GM18498 (cell line): Measurements from ENCODE around the gene ENDOG.
"Not testable (repeated sequence)": the region's sequence is repeated elsewhere in the genome, so short reads cannot be mapped to it uniquely, and the experiment has no call there.

Experiments used
- ATAC-seq: cut with Tn5 transposase; IDR thresholded peaks from one replicate; pipeline ENCODE4 v1.9.1; 2021; ENCODE audit warnings: mild to moderate bottlenecking, moderate library complexity; ENCODE audit not compliant: unreplicated experiment

Gene ENDOG

DNA sequence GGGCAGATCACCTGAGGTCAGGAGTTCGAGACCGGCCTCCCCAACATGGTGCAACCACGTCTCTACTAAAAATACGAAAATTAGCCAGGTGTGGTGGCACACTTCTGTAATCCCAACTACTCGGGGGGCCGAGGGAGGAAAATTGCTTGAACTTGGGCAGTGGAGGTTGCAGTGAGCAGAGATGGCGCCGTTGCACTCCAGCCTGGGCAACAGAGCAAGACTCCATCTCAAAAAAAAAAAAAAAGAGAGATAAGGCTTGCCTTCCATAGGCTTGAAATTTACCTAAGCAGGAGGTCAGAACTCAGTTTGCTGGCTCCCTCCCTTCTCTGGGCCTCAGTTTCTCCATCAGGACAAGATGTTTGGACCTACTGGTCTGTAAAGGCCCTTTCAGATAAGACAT lies 10.0 kb downstream of the ENDOG start:
- ATAC-seq = no peak

DNA sequence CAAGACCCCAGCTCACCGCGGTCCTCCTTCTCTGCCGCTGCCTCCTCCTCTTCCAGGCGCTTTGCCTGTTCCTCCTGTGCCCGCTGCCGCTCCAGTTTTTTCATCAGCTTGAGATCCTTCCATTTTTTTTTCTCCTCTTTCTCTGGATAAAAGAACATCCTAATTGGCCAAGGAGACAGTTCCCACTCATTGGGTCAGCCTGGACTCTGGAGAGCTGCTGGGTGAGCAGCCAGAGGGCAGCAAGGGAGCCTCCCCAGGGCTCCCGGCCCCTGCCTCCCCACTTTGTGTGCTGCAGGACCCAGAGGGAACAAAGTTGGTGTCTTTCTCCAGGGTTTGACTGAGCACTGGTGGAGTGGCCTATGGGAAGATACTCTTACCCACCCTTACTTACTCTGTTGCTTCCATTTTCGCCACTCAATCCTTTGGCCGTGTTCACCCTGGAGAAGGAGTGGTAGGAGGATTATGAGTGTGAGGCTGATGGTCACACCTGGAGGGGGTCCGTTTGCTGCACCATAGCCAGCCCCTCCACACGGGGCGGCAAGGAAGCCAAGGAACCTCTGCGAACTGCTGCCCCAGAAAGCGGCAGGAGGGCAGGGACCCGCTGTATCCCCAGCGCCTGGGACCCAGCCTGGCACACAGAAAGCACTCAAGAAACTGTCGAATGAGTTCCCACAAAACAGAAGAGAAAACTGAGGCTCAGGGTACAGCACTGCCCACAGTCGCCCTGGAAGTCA lies 10.6 kb downstream of the ENDOG start:
- ATAC-seq = peak; percentile 15

DNA sequence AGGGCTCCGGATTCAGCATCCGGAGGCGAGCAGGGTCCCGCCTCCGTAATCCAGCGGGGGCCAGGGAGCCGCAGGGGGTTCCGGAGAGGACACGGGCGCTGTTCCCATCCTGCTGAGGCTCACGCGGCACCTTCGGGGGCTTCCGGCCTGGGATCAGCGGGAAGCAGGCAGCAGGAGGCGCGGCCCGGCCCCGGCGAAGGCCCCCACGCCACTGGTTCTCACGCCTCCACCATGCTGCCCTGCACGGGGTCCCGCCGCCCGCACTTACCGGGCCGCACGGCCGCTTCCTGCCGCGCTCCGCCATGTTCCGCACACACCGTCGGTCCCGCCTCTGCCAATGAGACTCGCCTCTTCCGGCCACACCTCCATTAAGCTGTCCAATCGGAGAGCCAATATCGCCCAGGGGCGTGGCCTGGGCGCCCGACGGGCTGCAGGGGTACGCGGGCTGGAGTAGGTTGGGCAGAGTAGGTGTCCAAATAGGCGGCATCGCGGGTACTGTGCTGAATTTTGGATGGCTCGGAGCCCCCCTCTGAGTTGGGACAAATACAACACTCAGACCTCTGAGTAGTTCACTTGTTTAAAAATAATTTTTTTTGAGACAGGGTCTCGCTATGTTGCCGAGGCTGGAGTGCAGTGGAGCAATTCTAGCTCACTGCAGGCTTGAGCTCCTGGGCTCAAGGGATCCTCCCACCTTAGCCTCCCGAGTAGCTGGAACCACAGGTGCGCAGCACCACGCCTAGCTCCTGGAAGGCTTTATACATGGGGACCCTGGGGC lies 11.4 kb downstream of the ENDOG start, which contains the start of gene SPOUT1:
Gene SPOUT1 (minus strand): TSS at position 318 of the 775 bp plus-strand sequence. CDS start 14 bp downstream, at position 304.
- peak; percentile 96 for ATAC-seq

DNA sequence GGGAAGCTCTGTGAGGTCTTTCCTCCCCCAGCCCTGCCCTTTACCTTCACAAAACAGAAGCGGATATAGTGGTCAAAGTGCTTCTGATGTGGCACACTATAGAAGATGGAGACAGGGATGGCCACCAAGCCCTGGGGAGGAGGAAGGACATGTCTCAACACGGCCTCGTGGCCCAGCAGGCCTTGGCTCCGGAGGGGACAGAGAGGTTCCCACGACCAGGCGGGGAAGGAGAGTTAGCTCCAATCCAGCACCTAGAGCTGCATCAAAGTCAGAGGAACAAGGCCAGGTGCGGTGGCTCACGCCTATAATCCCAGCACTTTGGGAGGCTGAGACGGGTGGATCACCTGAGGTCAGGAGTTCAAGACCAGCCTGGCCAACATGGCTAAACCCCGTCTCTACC lies 15.4 kb downstream of the ENDOG start:
- no peak for ATAC-seq

DNA sequence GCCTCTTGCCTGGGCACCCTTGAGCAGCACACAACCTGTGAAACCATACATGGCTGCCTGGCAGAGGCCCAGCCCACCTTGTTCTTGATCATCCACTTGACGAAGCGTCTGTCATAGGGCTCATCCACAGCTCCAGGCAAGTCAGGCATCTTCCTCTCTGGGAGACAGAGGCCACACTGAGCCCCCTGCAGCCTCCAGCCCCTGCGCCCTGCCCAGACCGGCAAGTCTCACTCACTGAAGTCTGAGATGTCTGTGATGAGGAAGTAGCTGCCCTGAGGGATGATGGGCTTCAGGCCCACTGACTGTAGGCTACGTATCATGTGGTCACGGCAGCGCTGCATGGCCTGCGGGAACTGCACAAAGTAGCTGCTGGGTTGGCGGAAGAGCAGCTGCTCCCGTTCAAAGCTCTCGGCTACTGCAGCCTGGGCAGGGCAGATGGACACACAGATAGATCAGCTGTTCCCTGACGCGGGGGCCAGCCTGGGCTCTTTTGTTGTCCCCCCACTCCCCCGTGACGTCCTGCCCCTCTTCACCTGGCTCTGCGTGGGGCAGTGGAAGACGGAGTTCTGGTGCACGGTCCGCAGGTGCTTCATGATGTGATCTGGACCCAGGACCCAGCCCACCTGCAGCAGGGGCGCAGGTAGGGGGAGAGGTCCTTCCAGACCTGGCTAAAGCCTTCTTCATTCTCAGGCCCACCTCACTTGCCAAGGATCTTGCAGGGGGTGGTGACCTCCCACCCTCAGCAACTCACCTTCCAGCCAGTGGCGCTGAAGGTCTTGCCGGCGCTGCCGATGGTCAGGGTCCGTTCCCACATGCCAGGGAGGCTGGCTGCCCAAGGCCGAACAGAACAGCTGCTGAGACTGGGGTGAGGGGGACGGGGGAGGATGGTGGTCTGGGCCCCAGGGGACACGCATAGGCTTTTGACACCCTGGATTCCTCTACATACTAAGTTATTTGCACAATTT lies 17.2 kb downstream of the ENDOG start:
- no peak for ATAC-seq

DNA sequence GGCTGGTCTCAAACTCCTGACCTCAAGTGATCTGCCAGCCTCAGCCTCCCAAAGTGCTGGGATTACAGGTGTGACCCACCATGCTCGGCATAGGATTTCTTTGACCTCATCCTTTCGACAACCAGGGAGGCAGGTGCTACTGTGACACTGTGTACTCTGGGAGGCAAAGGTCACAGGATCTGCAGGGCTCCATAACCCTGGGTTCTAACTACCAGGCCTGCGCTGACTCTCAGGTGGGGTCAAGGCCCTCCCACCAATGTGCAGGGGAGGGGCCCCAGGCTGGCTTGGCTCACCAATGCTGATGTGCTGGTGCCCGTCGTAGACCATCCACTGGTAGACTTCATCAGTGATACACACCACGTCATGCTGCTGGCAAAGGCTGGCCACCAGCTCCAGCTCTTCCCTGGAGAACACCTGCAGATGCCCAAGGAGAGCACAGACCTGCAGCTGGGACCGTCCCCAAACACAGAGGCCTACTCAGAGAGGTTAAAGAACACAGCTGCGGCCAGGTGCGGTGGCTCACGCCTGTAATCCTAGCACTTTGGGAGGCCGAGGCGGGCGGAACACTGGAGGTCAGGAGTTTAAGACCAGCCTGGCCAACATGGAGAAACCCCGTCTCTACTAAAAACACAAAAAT lies 18.3 kb downstream of the ENDOG start:
- ATAC-seq = no peak

DNA sequence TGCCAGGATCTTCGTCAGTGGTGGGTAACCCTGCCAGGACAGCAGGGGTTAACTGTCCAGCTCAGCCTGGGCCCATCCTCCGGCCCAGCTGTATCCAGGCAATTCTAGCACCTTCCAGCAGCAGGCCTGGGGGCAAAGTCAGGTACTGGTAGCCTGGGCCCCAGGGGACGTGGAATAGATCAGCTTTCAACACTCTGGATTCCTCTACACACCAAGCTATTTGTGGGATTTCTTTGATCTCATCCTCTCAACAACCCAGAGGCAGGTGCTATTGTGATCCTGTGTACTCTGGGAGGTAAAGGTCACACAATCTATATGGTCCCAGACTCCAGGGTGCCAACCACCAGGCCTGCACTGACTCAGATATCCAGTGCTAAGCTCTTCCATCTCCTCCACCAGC lies 20.0 kb downstream of the ENDOG start:
- ATAC-seq = no peak

DNA sequence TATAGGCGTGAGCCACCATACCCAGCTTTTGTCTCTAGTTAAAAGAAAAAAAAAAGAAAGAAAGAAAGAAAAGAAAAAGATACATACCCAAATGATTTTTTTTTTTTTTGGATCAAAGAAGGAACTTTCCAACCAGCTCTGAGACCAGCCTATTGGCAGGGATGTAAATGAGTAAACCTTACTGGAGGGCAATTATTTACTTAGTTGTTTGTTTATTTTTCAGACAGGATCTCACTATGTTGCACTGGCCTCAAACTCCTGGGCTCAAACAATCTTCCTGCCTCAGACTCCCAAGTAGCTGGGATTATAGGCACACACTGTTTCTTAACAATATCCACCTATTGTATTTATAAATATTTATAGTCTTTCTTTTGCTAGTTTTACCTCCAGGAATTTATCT lies 22.2 kb downstream of the ENDOG start:
- no peak for ATAC-seq

DNA sequence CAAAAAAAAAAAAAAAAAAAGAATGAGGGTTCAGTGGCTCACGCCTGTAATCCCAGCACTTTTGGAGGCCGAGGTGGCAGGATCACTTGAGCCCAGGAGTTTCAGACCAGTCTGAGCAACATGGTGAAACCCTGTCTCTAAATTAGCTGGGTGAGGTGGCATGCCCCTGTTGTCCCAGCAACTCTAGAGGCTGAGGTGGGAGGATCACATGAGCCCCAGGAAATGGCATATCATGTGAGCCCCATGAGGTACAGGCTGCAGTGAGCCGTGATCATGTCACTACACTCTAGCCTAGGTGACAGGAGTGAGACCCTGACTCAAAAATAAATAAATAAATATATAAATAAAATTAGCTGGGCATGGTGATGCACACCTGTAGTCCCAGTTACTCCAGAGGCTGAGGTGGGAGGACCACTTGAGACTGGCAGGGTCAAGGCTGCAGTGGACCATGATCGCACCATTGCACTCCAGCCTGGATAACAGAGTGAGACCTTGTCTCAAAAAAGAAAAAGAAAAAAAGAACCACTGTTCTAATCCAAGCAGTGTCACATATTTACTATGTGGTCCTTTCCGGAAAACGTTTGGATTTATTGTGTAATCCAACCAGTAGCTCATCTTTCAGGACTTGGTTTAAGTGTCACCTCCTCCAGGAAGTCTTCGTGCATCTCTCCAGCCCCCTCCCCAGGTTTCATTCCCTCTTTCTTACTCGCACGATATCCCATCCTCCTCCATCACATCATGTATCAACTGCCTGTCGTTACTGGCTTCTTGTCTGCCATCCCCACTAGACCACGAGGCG lies 23.6 kb downstream of the ENDOG start:
- ATAC-seq = no peak

DNA sequence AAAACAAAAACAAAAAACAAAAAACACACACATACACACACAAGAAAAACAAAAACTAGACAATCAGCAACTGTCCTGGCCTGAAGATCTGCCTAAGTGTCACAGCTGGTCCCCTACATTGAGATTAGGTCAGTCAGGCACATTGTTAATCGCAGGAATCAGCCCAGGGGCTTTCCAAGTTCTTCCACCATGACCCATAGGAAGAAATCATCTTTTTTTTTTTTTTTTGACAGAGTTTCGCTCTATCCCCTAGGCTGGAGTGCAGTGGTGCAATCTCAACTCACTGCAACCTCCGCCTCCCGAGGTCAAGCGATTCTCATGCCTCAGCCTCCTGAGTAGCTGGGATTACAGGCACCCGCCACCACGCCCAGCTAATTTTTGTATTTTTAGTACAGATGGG lies 24.9 kb downstream of the ENDOG start:
- not testable (repeated sequence) for ATAC-seq

DNA sequence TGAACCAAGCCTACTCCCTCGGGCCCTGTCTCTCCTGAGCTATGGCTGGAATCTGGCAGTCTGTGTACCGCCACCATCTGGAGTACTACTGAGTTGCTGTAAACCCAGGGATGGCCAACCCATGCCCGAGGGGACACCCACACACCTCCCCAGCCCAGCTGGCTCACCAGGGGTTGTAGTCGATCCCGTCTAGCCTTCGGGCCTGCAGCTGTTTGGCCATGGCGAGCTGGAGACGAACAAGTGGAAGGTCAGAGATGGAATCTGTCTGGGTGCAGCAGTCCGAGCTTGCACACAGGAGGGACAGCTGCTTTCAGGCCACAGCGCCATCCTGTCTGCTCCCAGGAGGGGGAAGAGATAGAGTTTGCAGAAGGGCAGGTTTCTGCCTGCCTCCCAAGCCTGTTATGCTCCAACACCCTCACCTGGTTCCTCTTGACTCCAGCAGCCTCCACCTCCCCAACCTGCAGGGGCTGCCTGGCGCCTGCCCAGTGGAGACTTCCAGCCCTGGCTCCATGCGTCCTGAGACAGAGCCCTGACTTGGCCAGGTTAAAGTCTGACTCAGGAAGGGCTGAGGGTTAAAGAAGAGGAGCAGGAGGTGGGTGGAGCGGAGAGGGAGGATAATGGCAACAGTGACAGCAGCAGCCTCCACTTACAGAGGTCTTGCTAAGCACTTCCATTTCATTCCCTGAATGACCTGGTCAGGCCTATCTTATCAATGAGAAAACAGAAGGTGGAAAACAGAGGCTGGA lies 27.1 kb downstream of the ENDOG start:
- no peak for ATAC-seq

DNA sequence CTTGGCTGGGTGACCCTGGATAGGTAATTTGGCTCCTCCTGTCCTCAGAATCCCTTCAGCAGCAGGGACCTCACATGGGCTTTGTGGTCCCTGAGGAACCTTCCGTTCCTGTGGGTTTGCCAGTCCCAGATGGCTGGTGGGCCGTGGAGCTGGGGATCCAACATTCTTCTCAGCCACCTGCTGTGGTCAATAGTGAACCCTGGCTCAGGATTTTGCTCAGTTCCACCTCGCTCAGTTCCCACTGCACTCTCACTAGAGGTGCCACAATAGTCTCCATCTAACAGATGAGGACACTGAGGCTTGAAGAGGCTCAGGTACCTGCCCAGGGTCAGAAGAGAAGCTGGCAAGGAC lies 28.4 kb downstream of the ENDOG start:
- ATAC-seq = no peak

DNA sequence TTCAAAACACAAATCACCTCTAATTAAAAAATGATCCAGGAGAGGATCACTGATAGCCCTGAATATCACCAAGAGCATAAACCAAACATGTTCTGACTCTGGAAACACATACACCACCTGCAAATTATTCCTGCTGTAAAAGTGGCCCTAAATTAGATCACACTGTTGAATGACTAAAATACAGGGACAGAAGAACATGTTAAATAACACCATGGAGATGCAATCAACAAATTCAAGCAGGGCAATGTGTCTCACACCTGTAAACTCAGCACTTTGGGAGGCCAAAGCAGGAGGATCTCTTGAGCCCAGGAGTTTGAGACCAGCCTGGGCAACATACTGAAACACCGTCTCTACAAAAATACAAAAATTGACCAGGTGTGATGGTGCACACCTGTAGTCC lies 29.5 kb downstream of the ENDOG start:
- no peak for ATAC-seq

DNA sequence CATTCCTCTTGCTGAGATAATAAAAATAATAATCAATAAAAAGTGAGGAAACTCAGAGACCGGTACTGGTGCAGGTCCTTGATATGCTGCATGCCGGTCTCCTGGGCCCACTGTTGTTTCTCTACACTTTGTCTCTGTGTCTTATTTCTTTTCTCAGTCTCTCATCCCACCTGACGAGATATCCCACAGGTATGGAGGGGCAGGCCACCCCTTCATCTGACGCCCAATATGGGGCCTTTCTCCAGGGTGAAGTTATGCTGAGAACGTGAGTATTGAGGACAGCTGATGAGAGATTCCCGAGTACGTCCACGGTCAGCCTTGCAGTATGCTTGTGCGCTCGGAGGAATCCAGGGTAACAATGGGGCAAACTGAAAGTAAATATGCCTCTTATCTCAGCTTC lies 32.7 kb downstream of the ENDOG start:
- ATAC-seq = not testable (repeated sequence)

DNA sequence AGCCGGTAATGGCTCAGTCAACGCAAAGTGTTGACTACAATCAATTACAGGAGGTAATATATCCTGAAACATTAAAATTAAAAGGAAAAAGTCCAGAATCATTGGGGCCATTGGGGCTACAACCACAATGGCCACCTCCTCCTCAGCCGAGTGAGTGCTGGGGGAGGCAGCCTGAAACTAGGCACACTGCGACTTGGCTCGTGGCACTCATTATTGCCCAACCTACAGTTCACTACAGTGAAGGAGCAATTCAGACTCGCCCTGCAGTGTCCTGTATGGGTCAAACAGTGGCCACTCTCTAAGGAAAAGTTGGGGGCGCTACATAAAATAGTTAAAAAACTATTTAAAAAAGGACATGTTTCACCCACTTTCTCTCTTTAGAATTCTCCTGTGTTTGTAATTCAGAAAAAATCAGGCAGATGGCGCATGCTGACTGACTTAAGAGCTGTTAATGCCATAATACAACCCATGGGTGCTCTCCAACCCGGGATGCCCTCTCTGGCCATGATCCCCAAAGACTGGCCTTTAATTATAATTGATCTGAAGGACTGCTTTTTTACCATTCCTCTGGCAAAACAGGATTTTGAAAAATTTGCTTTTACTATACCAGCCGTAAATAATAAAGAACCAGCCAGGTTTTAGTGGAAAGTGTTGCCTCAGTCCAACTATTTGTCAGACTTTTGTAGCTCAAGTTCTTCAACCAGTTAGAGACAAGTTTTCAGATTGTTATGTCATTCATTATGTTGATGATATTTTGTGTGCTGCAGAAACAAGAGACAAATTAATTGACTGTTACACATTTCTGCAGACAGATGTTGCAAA lies 33.7 kb downstream of the ENDOG start:
- not testable (repeated sequence) for ATAC-seq

DNA sequence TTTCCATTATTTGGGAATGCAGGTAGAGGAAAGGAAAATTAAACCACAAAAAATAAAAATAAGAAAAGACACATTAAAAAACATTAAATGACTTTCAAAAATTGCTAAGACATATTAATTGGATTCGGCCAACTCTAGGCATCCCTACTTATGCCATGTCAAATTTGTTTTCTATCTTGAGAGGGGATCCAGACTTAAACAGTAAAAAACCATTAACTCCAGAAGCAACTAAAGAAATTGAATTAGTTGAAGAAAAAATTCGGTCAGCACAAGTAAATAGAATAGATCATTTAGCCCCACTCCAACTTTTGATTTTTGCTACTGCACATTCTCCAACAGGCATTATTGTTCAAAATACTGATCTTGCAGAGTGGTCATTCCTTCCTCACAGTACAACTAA lies 34.3 kb downstream of the ENDOG start:
- ATAC-seq = not testable (repeated sequence)

DNA sequence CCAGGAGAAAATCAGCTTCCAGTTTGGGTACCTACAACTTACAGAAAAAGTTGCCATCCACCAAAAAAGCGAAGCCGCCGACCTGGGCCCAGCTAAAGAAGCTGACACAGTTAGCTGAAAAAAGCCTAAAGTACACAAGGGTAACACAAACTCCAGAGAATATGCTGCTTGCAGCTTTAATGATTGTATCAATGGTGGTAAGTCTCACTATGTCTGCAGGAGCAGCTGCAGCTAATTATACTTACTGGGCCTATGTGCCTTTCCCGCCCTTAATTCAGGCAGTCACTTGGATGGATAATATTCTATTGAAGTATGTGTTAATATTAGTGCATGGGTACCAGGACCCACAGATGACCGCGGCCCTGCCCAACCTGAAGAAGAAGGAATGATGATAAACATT lies 36.2 kb downstream of the ENDOG start:
- ATAC-seq = not testable (repeated sequence)

DNA sequence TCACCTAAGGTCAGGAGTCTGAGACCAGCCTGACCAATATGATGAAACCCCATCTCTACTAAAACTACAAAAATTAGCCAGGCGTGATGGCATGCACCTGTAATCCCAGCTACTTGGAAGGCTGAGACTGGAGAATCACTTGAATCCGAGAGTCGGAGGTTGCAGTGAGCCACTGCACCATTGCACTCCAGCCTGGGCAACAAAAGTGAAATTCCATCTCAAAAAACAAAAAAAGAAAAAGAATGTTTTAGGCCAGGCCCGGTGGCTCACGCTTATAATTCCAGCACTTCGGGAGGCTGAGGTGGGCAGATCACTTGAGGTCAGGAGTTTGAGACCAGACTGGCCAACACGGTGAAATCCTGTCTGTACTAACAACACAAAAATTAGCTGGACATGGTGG lies 40.2 kb downstream of the ENDOG start:
- ATAC-seq = not testable (repeated sequence)
